Activated naive CD4-positive, alpha-beta T cell treated with anti-CD3 and anti-CD28 coated beads for 36 hours (primary cell): ENCODE measurements around the gene SLC16A3. TPM values are rescaled to one million over a fixed set of nuclear protein-coding genes. Genes with fewer than 3 reads are reported as not detected.
"Not testable (repeated sequence)": the region's sequence is repeated elsewhere in the genome, so short reads cannot be mapped to it uniquely, and the experiment has no call there.

Experiments used
- CTCF ChIA-PET: fragments of 350-600 bp; sonication (Branson Sonifier 250); formaldehyde crosslinking; loops from one replicate; lab custom pipeline; 2021; ENCODE audit warnings: antibody characterized with exemption; lab: Charles Lee
- DNase-seq: peaks from one replicate; pipeline ENCODE4 v3.0.0-alpha.2; 2020
- H3K27ac Mint-ChIP-seq: one replicate; pipeline ENCODE4 v1.8.0; 2021; ENCODE audit warnings: mild to moderate bottlenecking, mixed read lengths
- H3K27me3 Mint-ChIP-seq: one replicate; pipeline ENCODE4 v1.8.0; 2021; ENCODE audit warnings: low read depth, mixed read lengths
- H3K36me3 Mint-ChIP-seq: one replicate; pipeline ENCODE4 v1.8.0; 2021; ENCODE audit warnings: low read depth, mixed read lengths
- H3K4me1 Mint-ChIP-seq: one replicate; pipeline ENCODE4 v1.8.0; 2021; ENCODE audit warnings: low read depth, mixed read lengths
- H3K4me3 Mint-ChIP-seq: one replicate; pipeline ENCODE4 v1.8.0; 2021; ENCODE audit warnings: mild to moderate bottlenecking, moderate library complexity, mixed read lengths
- H3K9me3 Mint-ChIP-seq: one replicate; pipeline ENCODE4 v1.8.0; 2021; ENCODE audit warnings: mixed read lengths
- intact Hi-C: fragments of 100-400 bp; cut with micrococcal nuclease; formaldehyde crosslinking; loops from one replicate; pipeline ENCODE4 v1.15.1; 2023
- total RNA-seq, 2 experiments: library from RNA; stranded (reverse); gene quantifications; one replicate each; pipeline ENCODE4 v1.2.3, GENCODE V29; 2021

SLC16A3 gene
- total RNA-seq, 2 experiments from 2014 or later: 15.2 to 18.3 TPM

GRCh38 chr17:82248815-82249674 lies 20.2 kb downstream of the SLC16A3 start:
- no peak for DNase-seq
- CTCF ChIA-PET: no interaction called here

DNA sequence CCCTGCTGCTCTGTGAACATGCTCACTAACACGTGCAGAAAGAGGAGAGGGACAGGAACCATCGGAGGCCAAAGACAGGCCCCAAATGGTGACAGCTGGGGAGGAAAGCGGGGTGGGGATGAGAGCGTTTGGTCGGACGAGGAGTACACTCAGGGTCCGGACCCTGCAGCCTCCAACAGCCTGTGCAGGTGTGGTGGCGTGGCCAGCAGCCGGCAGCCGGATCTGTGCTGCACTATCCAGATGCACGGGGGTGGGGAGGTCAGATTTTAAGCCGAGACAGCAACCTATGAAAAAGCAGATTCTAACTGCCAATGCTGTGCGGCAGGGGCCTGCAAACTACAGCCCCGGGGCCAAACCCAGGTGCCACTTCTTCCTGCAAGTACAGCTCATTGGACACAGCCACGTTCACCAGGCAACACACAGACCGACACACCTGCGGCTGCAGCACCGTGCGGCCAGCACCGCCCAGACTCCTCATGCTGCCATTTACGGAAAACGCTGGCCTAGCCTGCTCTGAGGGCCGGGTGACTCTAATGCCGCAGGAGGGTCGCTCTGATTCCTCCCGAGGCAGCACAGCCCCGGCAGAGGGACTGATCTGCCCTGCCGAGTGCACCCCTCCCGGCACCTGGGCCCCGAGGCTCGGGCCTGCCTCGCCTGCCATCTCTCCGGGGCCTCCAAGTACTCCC lies 21.2 kb downstream of the SLC16A3 start:
- intact Hi-C loops: no loop called here
- no peak for DNase-seq
- H3K9me3 Mint-ChIP-seq: no peaks in the 10 kb centered on the region
- H3K4me1 Mint-ChIP-seq: peaks cover 9% of the 10 kb centered on the region
- no peak overlapping the region for H3K27ac Mint-ChIP-seq
- no peak overlapping the region for H3K4me3 Mint-ChIP-seq
- CTCF ChIA-PET: no interaction called here
- no peaks in the 10 kb centered on the region for H3K27me3 Mint-ChIP-seq
- peaks cover 46% of the 10 kb centered on the region for H3K36me3 Mint-ChIP-seq

More at GRCh38 chr17:82248815-82249674, 20.2 kb downstream of the SLC16A3 start:
- Mint-ChIP-seq H3K36me3 (peaks cover 54% of the 10 kb centered on the region), H3K27me3 (no peaks in the 10 kb centered on the region), H3K27ac (no peak overlapping the region), H3K4me3 (no peak overlapping the region), H3K4me1 (peaks cover 11% of the 10 kb centered on the region), H3K9me3 (no peaks in the 10 kb centered on the region)
- intact Hi-C loops: no loop called here

DNA sequence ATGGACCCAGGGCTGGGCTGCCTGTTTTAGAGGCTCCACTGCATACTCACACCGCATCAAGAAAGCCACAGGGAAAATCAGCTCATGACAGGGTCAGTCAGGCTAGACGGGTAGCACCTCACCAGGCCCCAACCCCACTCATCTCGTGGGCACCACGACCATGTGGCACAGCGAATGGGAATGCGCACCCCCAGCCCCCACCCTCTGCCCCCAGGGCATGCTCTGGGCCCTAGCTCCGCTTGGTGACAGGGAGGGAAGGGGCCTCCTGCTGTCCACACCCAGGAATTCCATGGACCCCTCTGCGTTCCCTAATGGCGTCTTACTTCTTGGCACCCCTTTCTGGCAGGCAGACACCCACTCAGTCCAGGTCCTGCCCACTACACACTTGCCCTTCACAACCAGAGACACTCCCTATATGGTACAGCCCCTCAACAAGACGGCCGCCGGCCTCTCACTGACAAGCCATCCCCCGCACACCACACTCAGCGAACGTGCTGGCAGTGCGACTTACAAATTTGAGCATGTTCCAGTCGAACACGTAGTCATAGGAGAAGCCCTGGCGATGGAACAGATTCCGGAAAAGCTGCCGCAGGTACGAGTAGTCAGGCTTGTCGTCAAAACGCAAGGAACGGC lies 22.1 kb downstream of the SLC16A3 start:
- H3K27ac Mint-ChIP-seq: peak overlapping the region; percentile 36

GRCh38 chr17:82252511-82253178 lies 23.8 kb downstream of the SLC16A3 start:
- Mint-ChIP-seq H3K27me3 (no peaks in the 10 kb centered on the region), H3K27ac (peak overlapping the region; percentile 70), H3K4me3 (no peak overlapping the region), H3K36me3 (peaks cover 62% of the 10 kb centered on the region), H3K4me1 (peaks cover 10% of the 10 kb centered on the region), H3K9me3 (no peaks in the 10 kb centered on the region)
- intact Hi-C loops: no loop called here
- CTCF ChIA-PET: interaction anchor here (1.7 kb wide), 1 partner anchor 17 kb away, joined by 5 read pairs; no protein-coding TSS in a partner anchor
- DNase-seq: no peak

More for the DNA sequence above, 22.1 kb downstream of the SLC16A3 start:
- intact Hi-C loops: no loop called here
- Mint-ChIP-seq H3K36me3 (peaks cover 51% of the 10 kb centered on the region), H3K4me1 (peaks cover 9% of the 10 kb centered on the region), H3K27me3 (no peaks in the 10 kb centered on the region), H3K4me3 (no peak overlapping the region), H3K9me3 (no peaks in the 10 kb centered on the region)
- DNase-seq: no peak
- CTCF ChIA-PET: interaction anchor here (0.6 kb wide), 2 partner anchors 45 to 69 kb away, joined by 3 to 5 read pairs; no protein-coding TSS in a partner anchor

DNA sequence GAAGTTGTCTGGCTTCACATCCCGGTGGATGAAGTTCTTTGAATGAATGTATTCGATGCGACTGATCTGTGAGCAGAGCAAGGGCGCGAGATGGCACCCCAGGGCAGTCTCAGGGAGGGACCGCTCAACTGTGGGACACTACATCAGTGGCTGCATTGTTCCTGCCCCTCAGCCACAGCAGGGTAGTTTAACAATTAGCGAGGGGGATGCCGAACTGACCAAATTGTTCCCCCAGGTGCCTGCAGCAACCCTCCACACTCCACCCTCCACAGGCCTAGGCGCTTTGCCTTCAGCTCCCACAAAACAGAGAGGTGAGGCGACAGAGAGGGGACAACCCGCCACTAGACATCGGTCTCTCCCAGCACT lies 24.3 kb downstream of the SLC16A3 start:
- Mint-ChIP-seq H3K27me3 (no peaks in the 10 kb centered on the region), H3K27ac (peak overlapping the region; percentile 13), H3K4me1 (peaks cover 6% of the 10 kb centered on the region), H3K36me3 (peaks cover 60% of the 10 kb centered on the region), H3K9me3 (no peaks in the 10 kb centered on the region), H3K4me3 (no peak overlapping the region)
- CTCF ChIA-PET: interaction anchor here (1.7 kb wide), 1 partner anchor 17 kb away, joined by 5 read pairs; no protein-coding TSS in a partner anchor
- no peak for DNase-seq
- intact Hi-C loops: no loop called here

DNA sequence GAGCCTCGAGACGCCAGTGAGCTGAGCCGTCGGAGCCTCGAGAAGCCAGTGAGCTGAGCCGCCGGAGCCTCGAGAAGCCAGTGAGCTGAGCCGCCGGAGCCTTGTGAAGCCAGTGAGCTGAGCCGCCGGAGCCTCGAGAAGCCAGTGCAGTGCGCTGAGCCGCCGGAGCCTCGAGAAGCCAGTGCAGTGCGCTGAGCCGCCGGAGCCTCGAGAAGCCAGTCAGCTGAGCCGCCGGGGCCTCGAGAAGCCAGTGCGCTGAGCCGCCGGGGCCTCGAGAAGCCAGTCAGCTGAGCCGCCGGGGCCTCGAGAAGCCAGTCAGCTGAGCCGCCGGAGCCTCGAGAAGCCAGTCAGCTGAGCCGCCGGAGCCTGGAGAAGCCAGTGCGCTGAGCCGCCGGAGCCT lies 25.3 kb downstream of the SLC16A3 start:
- H3K4me3 Mint-ChIP-seq, intact Hi-C loops, H3K27ac Mint-ChIP-seq, H3K9me3 Mint-ChIP-seq, H3K27me3 Mint-ChIP-seq, DNase-seq: not testable (repeated sequence)
- H3K36me3 Mint-ChIP-seq: peaks cover 56% of the 10 kb centered on the region
- CTCF ChIA-PET: interaction anchor here (0.6 to 1.7 kb wide), 4 partner anchors 16 to 341 kb away, joined by 3 to 6 read pairs (median 4); no protein-coding TSS in a partner anchor
- peaks cover 12% of the 10 kb centered on the region for H3K4me1 Mint-ChIP-seq

- CTCF ChIA-PET: interaction anchor here (0.7 to 0.8 kb wide), 2 partner anchors 17 to 54 kb away, joined by 3 to 6 read pairs; no protein-coding TSS in a partner anchor
- Mint-ChIP-seq H3K4me1 (peaks cover 12% of the 10 kb centered on the region), H3K36me3 (peaks cover 57% of the 10 kb centered on the region)
- H3K27ac Mint-ChIP-seq, H3K4me3 Mint-ChIP-seq, intact Hi-C loops, H3K27me3 Mint-ChIP-seq, DNase-seq, H3K9me3 Mint-ChIP-seq: not testable (repeated sequence)
These were observed 25.9 kb downstream of the SLC16A3 start for GRCh38 chr17:82254746-82255145.

- intact Hi-C loops: no loop called here
- no peak for DNase-seq
- peaks cover 15% of the 10 kb centered on the region for H3K4me1 Mint-ChIP-seq
- peak overlapping the region; percentile 18 for H3K27ac Mint-ChIP-seq
- no peaks in the 10 kb centered on the region for H3K9me3 Mint-ChIP-seq
- peaks cover 64% of the 10 kb centered on the region for H3K36me3 Mint-ChIP-seq
- no peak overlapping the region for H3K4me3 Mint-ChIP-seq
- CTCF ChIA-PET: interaction anchor here (0.6 to 1.5 kb wide), 3 partner anchors 94 to 401 kb away, joined by 3 to 6 read pairs (median 4); no protein-coding TSS in a partner anchor
- no peaks in the 10 kb centered on the region for H3K27me3 Mint-ChIP-seq
These were observed 26.6 kb downstream of the SLC16A3 start for GRCh38 chr17:82255402-82255972.

DNA sequence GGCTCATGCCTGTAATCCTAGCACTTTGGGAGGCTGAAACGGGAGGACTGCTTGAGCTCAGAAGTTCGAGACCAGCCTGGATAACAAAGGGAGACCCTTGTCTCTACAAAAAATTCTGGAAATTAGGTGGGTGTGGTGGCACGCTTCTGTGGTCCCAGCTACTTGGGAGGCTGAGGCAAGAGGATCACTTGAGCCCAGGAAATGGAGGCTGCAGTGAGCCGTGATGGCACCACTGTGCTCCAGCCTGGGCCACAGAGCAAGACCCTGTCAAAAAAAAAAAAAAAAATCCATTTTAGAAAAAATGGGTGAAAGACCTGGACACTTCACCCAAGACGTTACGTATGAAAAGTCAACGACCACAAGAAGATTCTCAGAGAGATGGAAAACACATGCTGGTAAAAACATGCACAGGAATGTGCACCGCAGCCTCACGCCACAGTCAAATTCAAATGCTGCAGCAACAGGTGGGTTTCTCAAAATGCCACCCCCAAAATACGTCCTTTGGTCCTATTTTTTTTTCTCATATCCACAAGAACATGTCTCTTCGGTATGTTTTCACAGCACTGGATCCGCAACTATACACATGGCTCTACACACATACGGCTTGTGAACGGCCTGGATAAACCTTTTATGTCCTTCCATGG lies 27.5 kb downstream of the SLC16A3 start:
- Mint-ChIP-seq H3K4me3 (no peak overlapping the region), H3K27ac (peak overlapping the region; percentile 14), H3K27me3 (no peaks in the 10 kb centered on the region), H3K4me1 (peaks cover 15% of the 10 kb centered on the region), H3K9me3 (no peaks in the 10 kb centered on the region), H3K36me3 (peaks cover 68% of the 10 kb centered on the region)
- DNase-seq: no peak
- intact Hi-C loops: no loop called here
- CTCF ChIA-PET: interaction anchor here (0.6 to 1.5 kb wide), 3 partner anchors 94 to 402 kb away, joined by 3 to 6 read pairs (median 4); no protein-coding TSS in a partner anchor

GRCh38 chr17:82257473-82257872 lies 28.6 kb downstream of the SLC16A3 start:
- CTCF ChIA-PET: no interaction called here
- no peaks in the 10 kb centered on the region for H3K27me3 Mint-ChIP-seq
- peak; percentile 70 for DNase-seq
- H3K4me3 Mint-ChIP-seq: no peak overlapping the region
- H3K27ac Mint-ChIP-seq: peak overlapping the region; percentile 85
- H3K36me3 Mint-ChIP-seq: peaks cover 71% of the 10 kb centered on the region
- H3K4me1 Mint-ChIP-seq: peaks cover 16% of the 10 kb centered on the region
- intact Hi-C loops: no loop called here
- H3K9me3 Mint-ChIP-seq: no peaks in the 10 kb centered on the region

DNA sequence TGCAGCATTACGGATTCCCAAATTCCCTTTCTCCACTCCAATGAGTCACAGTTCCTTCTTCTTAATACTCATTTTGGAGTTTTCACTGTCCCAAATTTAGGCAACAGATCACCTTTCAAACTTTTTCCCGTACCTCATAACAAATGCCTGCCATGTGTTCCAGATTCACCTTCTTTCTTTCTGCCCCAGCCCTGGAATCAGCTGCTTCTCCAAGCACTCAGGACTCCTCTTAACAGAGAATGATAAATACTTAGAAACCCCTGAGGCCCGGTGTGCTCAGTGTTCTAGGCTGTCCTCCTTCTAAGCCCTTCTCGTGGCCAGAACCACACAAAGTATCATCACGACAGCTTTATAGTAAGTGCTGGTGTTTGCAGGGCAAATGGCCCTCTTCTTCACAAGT lies 29.7 kb downstream of the SLC16A3 start:
- intact Hi-C loops: no loop called here
- Mint-ChIP-seq H3K27ac (peak overlapping the region; percentile 1), H3K36me3 (peaks cover 65% of the 10 kb centered on the region), H3K9me3 (no peaks in the 10 kb centered on the region), H3K4me1 (peaks cover 18% of the 10 kb centered on the region), H3K27me3 (no peaks in the 10 kb centered on the region), H3K4me3 (no peak overlapping the region)
- no peak for DNase-seq
- CTCF ChIA-PET: no interaction called here
